ENCODE measurements around the gene LMX1B.

Gene LMX1B

GRCh38 chr9:126734877-126735276 is 121.1 kb downstream of the LMX1B start:
- DNase-seq (ENCODE audit: low read depth) = no peak
- Histone ChIP-seq H3K9ac (ENCODE audit: low read length) (no peak overlapping the region), H3K9me3 (ENCODE audit: control insufficient read depth, low read length) (peaks cover 44% of the 10 kb centered on the region), H3K36me3 (ENCODE audit: control insufficient read depth, insufficient read depth, low read length, severe bottlenecking) (no peaks in the 10 kb centered on the region), H3K4me1 (ENCODE audit: control insufficient read depth, insufficient read depth, low read length) (no peaks in the 10 kb centered on the region), H3K27me3 (replicated peaks; ENCODE audit: control insufficient read depth, insufficient read depth, low read length) (peaks cover 9% of the 10 kb centered on the region), H3K4me3 (ENCODE audit: low read length) (no peak overlapping the region)

DNA sequence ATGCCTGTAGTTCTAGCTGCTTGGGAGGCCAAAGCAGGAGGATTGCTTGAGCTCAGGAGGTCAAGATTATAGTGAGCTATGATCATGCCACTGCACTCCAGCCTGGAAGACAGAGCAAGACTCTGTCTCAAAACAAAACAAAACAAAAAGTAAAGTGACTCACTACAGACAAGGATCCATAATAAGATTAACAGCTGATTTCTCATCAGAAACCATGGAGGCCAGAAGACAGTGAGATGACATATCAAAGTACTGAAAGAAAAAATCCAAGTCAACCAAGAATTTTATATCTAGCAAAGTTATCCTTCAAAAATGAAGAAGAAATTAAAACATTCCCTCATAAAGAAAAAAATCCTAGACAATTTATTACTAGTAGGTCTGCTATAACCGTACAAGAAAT is 121.8 kb downstream of the LMX1B start:
- no peaks in the 10 kb centered on the region for H3K36me3 ChIP-seq (ENCODE audit: control insufficient read depth, insufficient read depth, low read length, severe bottlenecking)
- H3K9me3 ChIP-seq (ENCODE audit: control insufficient read depth, low read length) = peaks cover 46% of the 10 kb centered on the region
- H3K4me1 ChIP-seq (ENCODE audit: control insufficient read depth, insufficient read depth, low read length) = no peaks in the 10 kb centered on the region
- peaks cover 13% of the 10 kb centered on the region for H3K27me3 ChIP-seq (replicated peaks; ENCODE audit: control insufficient read depth, insufficient read depth, low read length)
- no peak overlapping the region for H3K9ac ChIP-seq (ENCODE audit: low read length)
- H3K4me3 ChIP-seq (ENCODE audit: low read length) = no peak overlapping the region
- no peak for DNase-seq (ENCODE audit: low read depth)

DNA sequence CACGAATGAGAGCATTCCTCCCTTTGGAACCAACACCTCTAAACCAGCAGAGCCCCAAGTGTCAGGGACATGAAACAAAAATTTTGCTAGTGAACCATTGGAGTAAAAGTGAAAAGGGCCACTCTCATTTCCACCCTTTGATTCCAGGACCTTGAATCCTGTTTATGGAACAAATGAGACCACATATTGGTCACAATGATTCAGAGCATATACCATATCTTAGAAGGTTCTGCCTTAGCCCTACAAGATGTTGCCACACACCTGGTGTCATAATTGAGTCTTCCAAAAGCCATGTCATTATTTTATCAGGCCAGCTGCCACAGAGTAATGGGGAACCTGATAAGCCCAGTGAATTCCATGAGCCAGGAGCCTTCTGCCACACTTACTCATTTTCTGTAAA is 124.8 kb downstream of the LMX1B start:
- H3K9me3 ChIP-seq (ENCODE audit: control insufficient read depth, low read length) = peaks cover 43% of the 10 kb centered on the region
- H3K4me1 ChIP-seq (ENCODE audit: control insufficient read depth, insufficient read depth, low read length) = no peaks in the 10 kb centered on the region
- no peak overlapping the region for H3K9ac ChIP-seq (ENCODE audit: low read length)
- DNase-seq (ENCODE audit: low read depth) = no peak
- H3K4me3 ChIP-seq (ENCODE audit: low read length) = no peak overlapping the region
- H3K36me3 ChIP-seq (ENCODE audit: control insufficient read depth, insufficient read depth, low read length, severe bottlenecking) = no peaks in the 10 kb centered on the region
- peaks cover 24% of the 10 kb centered on the region for H3K27me3 ChIP-seq (replicated peaks; ENCODE audit: control insufficient read depth, insufficient read depth, low read length)

GRCh38 chr9:126743041-126743440 is 129.3 kb downstream of the LMX1B start:
- Histone ChIP-seq H3K4me1 (ENCODE audit: control insufficient read depth, insufficient read depth, low read length) (no peaks in the 10 kb centered on the region), H3K27me3 (replicated peaks; ENCODE audit: control insufficient read depth, insufficient read depth, low read length) (peaks cover 57% of the 10 kb centered on the region), H3K4me3 (ENCODE audit: low read length) (no peak overlapping the region), H3K9me3 (ENCODE audit: control insufficient read depth, low read length) (peaks cover 4% of the 10 kb centered on the region), H3K36me3 (ENCODE audit: control insufficient read depth, insufficient read depth, low read length, severe bottlenecking) (no peaks in the 10 kb centered on the region), H3K9ac (ENCODE audit: low read length) (no peak overlapping the region)
- DNase-seq (ENCODE audit: low read depth) = no peak

- Histone ChIP-seq H3K9me3 (ENCODE audit: control insufficient read depth, low read length) (peaks cover 7% of the 10 kb centered on the region), H3K9ac (ENCODE audit: low read length) (no peak overlapping the region), H3K4me3 (ENCODE audit: low read length) (no peak overlapping the region), H3K36me3 (ENCODE audit: control insufficient read depth, insufficient read depth, low read length, severe bottlenecking) (no peaks in the 10 kb centered on the region), H3K4me1 (ENCODE audit: control insufficient read depth, insufficient read depth, low read length) (no peaks in the 10 kb centered on the region), H3K27me3 (replicated peaks; ENCODE audit: control insufficient read depth, insufficient read depth, low read length) (peaks cover 48% of the 10 kb centered on the region)
- DNase-seq (ENCODE audit: low read depth) = no peak
These were observed 132.1 kb downstream of the LMX1B start for GRCh38 chr9:126745574-126746411.

All from adipocyte (in vitro differentiated cells).